ENCODE measurements around the gene MTURN.

Gene MTURN

GRCh38 chr7:30188811-30189210 is 54.0 kb downstream of the MTURN start:
- no peak for TF ChIP-seq CTCF (IDR thresholded peaks at IDR 0.05; ENCODE audit: poor library complexity, severe bottlenecking)
- Histone ChIP-seq H3K4me1 (ENCODE audit: insufficient read depth, poor library complexity, severe bottlenecking) (no peaks in the 10 kb centered on the region), H3K4me3 (ENCODE audit: severe bottlenecking) (no peak overlapping the region), H3K27me3 (ENCODE audit: insufficient read depth, poor library complexity, severe bottlenecking) (no peaks in the 10 kb centered on the region), H3K36me3 (ENCODE audit: low read depth) (no peaks in the 10 kb centered on the region), H3K9me3 (ENCODE audit: severe bottlenecking) (no peaks in the 10 kb centered on the region), H3K27ac (ENCODE audit: poor library complexity, severe bottlenecking) (no peak overlapping the region)
- no peak for DNase-seq (ENCODE audit: low spot score)
- no peak for ATAC-seq (ENCODE audit: low read depth)

- Histone ChIP-seq H3K27me3 (ENCODE audit: insufficient read depth, poor library complexity, severe bottlenecking) (no peaks in the 10 kb centered on the region), H3K9me3 (ENCODE audit: severe bottlenecking) (peaks cover 14% of the 10 kb centered on the region), H3K27ac (ENCODE audit: poor library complexity, severe bottlenecking) (no peak overlapping the region), H3K4me1 (ENCODE audit: insufficient read depth, poor library complexity, severe bottlenecking) (no peaks in the 10 kb centered on the region), H3K36me3 (ENCODE audit: low read depth) (no peaks in the 10 kb centered on the region), H3K4me3 (ENCODE audit: severe bottlenecking) (no peak overlapping the region)
- DNase-seq (ENCODE audit: low spot score) (no peak), ATAC-seq (ENCODE audit: low read depth) (no peak)
- TF ChIP-seq CTCF (IDR thresholded peaks at IDR 0.05; ENCODE audit: poor library complexity, severe bottlenecking) = no peak
These were observed 57.0 kb downstream of the MTURN start for GRCh38 chr7:30191809-30192208.

- H3K4me3 ChIP-seq (ENCODE audit: severe bottlenecking) = no peak overlapping the region
- H3K9me3 ChIP-seq (ENCODE audit: severe bottlenecking) = peaks cover 17% of the 10 kb centered on the region
- H3K4me1 ChIP-seq (ENCODE audit: insufficient read depth, poor library complexity, severe bottlenecking) = no peaks in the 10 kb centered on the region
- no peak for DNase-seq (ENCODE audit: low spot score)
- H3K27ac ChIP-seq (ENCODE audit: poor library complexity, severe bottlenecking) = no peak overlapping the region
- no peaks in the 10 kb centered on the region for H3K36me3 ChIP-seq (ENCODE audit: low read depth)
- TF ChIP-seq CTCF (IDR thresholded peaks at IDR 0.05; ENCODE audit: poor library complexity, severe bottlenecking) = no peak
- ATAC-seq (ENCODE audit: low read depth) = no peak
- H3K27me3 ChIP-seq (ENCODE audit: insufficient read depth, poor library complexity, severe bottlenecking) = no peaks in the 10 kb centered on the region
These were observed 58.7 kb downstream of the MTURN start for GRCh38 chr7:30193336-30193943.

GRCh38 chr7:30196408-30196807 is 61.6 kb downstream of the MTURN start:
- H3K9me3 ChIP-seq (ENCODE audit: severe bottlenecking) = peaks cover 17% of the 10 kb centered on the region
- H3K27me3 ChIP-seq (ENCODE audit: insufficient read depth, poor library complexity, severe bottlenecking) = no peaks in the 10 kb centered on the region
- H3K36me3 ChIP-seq (ENCODE audit: low read depth) = no peaks in the 10 kb centered on the region
- no peak overlapping the region for H3K4me3 ChIP-seq (ENCODE audit: severe bottlenecking)
- H3K27ac ChIP-seq (ENCODE audit: poor library complexity, severe bottlenecking) = no peak overlapping the region
- no peaks in the 10 kb centered on the region for H3K4me1 ChIP-seq (ENCODE audit: insufficient read depth, poor library complexity, severe bottlenecking)
- ATAC-seq (ENCODE audit: low read depth) (no peak), DNase-seq (ENCODE audit: low spot score) (no peak)
- no peak for TF ChIP-seq CTCF (IDR thresholded peaks at IDR 0.05; ENCODE audit: poor library complexity, severe bottlenecking)

GRCh38 chr7:30197438-30197837 is 62.7 kb downstream of the MTURN start:
- H3K9me3 ChIP-seq (ENCODE audit: severe bottlenecking) = peaks cover 17% of the 10 kb centered on the region
- H3K4me3 ChIP-seq (ENCODE audit: severe bottlenecking) = no peak overlapping the region
- TF ChIP-seq CTCF (IDR thresholded peaks at IDR 0.05; ENCODE audit: poor library complexity, severe bottlenecking) = no peak
- no peaks in the 10 kb centered on the region for H3K4me1 ChIP-seq (ENCODE audit: insufficient read depth, poor library complexity, severe bottlenecking)
- H3K27ac ChIP-seq (ENCODE audit: poor library complexity, severe bottlenecking) = no peak overlapping the region
- DNase-seq (ENCODE audit: low spot score) (no peak), ATAC-seq (ENCODE audit: low read depth) (no peak)
- H3K27me3 ChIP-seq (ENCODE audit: insufficient read depth, poor library complexity, severe bottlenecking) = no peaks in the 10 kb centered on the region
- no peaks in the 10 kb centered on the region for H3K36me3 ChIP-seq (ENCODE audit: low read depth)

Measured in RWPE2 (cell line).